ENCODE results near the gene ATP11A.

- no peak for TF ChIP-seq CTCF (IDR thresholded peaks at IDR 0.05)
- no peak for TF ChIP-seq POLR2A (IDR thresholded peaks at IDR 0.05)
These were observed 133.0 kb downstream of the ATP11A start for GRCh38 chr13:112822851-112823250.
